HepG2 (cell line): ENCODE data around the gene CPLX3. TPM values are rescaled to one million over a fixed set of nuclear protein-coding genes. Genes with fewer than 3 reads are reported as not detected.

Experiments
- ARID2 ChIP-seq: sonication (generic); formaldehyde crosslinking; IDR thresholded peaks from 2 replicates; pipeline ENCODE4 v1.8.1; 2022; ENCODE audit warnings: mild to moderate bottlenecking, missing genetic modification reagents, borderline replicate concordance
- BRCA1 ChIP-seq: sonication (generic); formaldehyde crosslinking; IDR thresholded peaks from 2 replicates; pipeline ENCODE4 v1.4.0; 2020; ENCODE audit warnings: missing genetic modification reagents
- DNMT3B ChIP-seq: conservative IDR thresholded peaks from 2 replicates; pipeline ENCODE4 v1.6.1; 2016; ENCODE audit warnings: missing biosample characterization, control low read depth
- DR1 ChIP-seq: sonication (generic); formaldehyde crosslinking; IDR thresholded peaks from 2 replicates; pipeline ENCODE4 v1.8.0; 2021; ENCODE audit warnings: mild to moderate bottlenecking, missing genetic modification reagents, inconsistent platforms
- FOXM1 ChIP-seq: sonication (generic); formaldehyde crosslinking; IDR thresholded peaks from 2 replicates; pipeline ENCODE4 v1.5.0; 2020; ENCODE audit warnings: missing genetic modification reagents
- GPN1 ChIP-seq: sonication (generic); formaldehyde crosslinking; IDR thresholded peaks from 2 replicates; pipeline ENCODE4 v1.5.1; 2020; ENCODE audit warnings: missing genetic modification reagents, borderline replicate concordance
- HIC2 ChIP-seq: sonication (generic); formaldehyde crosslinking; IDR thresholded peaks from 2 replicates; pipeline ENCODE4 v1.9.0; 2022; ENCODE audit warnings: low read depth, missing genetic modification reagents
- HMG20B ChIP-seq: conservative IDR thresholded peaks from 2 replicates; pipeline ENCODE4 v1.6.1; 2016; ENCODE audit warnings: missing genetic modification reagents, missing compliant biosample characterization
- KLF13 ChIP-seq: sonication (generic); formaldehyde crosslinking; IDR thresholded peaks from 2 replicates; pipeline ENCODE4 v1.4.0; 2020; ENCODE audit warnings: mild to moderate bottlenecking, missing genetic modification reagents
- MXD3 ChIP-seq: IDR thresholded peaks from 2 replicates; pipeline ENCODE4 v1.6.1; 2016; ENCODE audit warnings: mild to moderate bottlenecking, missing biosample characterization, missing genetic modification reagents
- NFIC ChIP-seq: IDR thresholded peaks from 2 replicates; pipeline ENCODE4 v1.6.1; 2012; ENCODE audit warnings: mild to moderate bottlenecking, low read length, inconsistent platforms
- PHF8 ChIP-seq: sonication (generic); formaldehyde crosslinking; IDR thresholded peaks from 2 replicates; pipeline ENCODE4 v1.5.0; 2020; ENCODE audit warnings: missing genetic modification reagents
- PPARG ChIP-seq: conservative IDR thresholded peaks from 2 replicates; pipeline ENCODE4 v1.6.1; 2016; ENCODE audit warnings: missing biosample characterization, missing genetic modification reagents
- RFXAP ChIP-seq: sonication (generic); formaldehyde crosslinking; IDR thresholded peaks from 2 replicates; pipeline ENCODE4 v1.4.0; 2020; ENCODE audit warnings: missing genetic modification reagents, borderline replicate concordance
- TAF15 ChIP-seq: fragments of 200-400 bp; formaldehyde crosslinking; IDR thresholded peaks from one replicate; pipeline ENCODE4 v1.6.1; 2018; ENCODE audit warnings: mild to moderate bottlenecking, low read depth, low read length; ENCODE audit not compliant: poor library complexity, severe bottlenecking
- TCF7L2 ChIP-seq: IDR thresholded peaks from 2 replicates; pipeline ENCODE4 v1.6.1; 2011; ENCODE audit warnings: mild to moderate bottlenecking, low read depth, low read length, moderate library complexity
- THAP8 ChIP-seq: sonication (generic); formaldehyde crosslinking; IDR thresholded peaks from 2 replicates; pipeline ENCODE4 v1.5.1; 2020; ENCODE audit warnings: missing genetic modification reagents, mild to moderate bottlenecking, borderline replicate concordance
- TOPORS ChIP-seq: sonication (generic); formaldehyde crosslinking; IDR thresholded peaks from 2 replicates; pipeline ENCODE4 v1.8.0; 2023; ENCODE audit warnings: mild to moderate bottlenecking, missing genetic modification reagents
- TRIM22 ChIP-seq: fragments of 450-650 bp; IDR thresholded peaks from 2 replicates; pipeline ENCODE4 v1.6.1; 2017
- ZNF10 ChIP-seq: sonication (generic); formaldehyde crosslinking; IDR thresholded peaks from 2 replicates; pipeline ENCODE4 v1.4.0; 2020; ENCODE audit warnings: mild to moderate bottlenecking, low read depth, missing genetic modification reagents, borderline replicate concordance
- ZNF501 ChIP-seq: sonication (generic); formaldehyde crosslinking; IDR thresholded peaks from 2 replicates; pipeline ENCODE4 v1.5.1; 2020; ENCODE audit warnings: mild to moderate bottlenecking, moderate library complexity, missing genetic modification reagents
- ZNF549 ChIP-seq: sonication (generic); formaldehyde crosslinking; IDR thresholded peaks from 2 replicates; pipeline ENCODE4 v1.5.0; 2020; ENCODE audit warnings: missing genetic modification reagents
- ZNF589 ChIP-seq: sonication (generic); formaldehyde crosslinking; conservative IDR thresholded peaks from 2 replicates; pipeline ENCODE4 v1.8.0; 2022; ENCODE audit warnings: mild to moderate bottlenecking, moderate library complexity, missing genetic modification reagents
- ZNF670 ChIP-seq: sonication (generic); formaldehyde crosslinking; IDR thresholded peaks from 2 replicates; pipeline ENCODE4 v1.8.0; 2022; ENCODE audit warnings: mild to moderate bottlenecking, missing genetic modification reagents, borderline replicate concordance
- ZNF672 ChIP-seq: sonication (generic); formaldehyde crosslinking; IDR thresholded peaks from 2 replicates; pipeline ENCODE4 v1.8.1; 2022; ENCODE audit warnings: missing genetic modification reagents
- ZNF674 ChIP-seq: sonication (generic); formaldehyde crosslinking; IDR thresholded peaks from 2 replicates; pipeline ENCODE4 v1.5.0; 2020; ENCODE audit warnings: low read depth, mild to moderate bottlenecking, missing genetic modification reagents
- ZNF792 ChIP-seq: IDR thresholded peaks from 2 replicates; pipeline ENCODE4 v1.6.1; 2016
- ZSCAN21 ChIP-seq: sonication (generic); formaldehyde crosslinking; IDR thresholded peaks from 2 replicates; pipeline ENCODE4 v1.8.0; 2022; ENCODE audit warnings: mild to moderate bottlenecking, missing genetic modification reagents, moderate library complexity, borderline replicate concordance
- polyA plus RNA-seq, 8 experiments: library from polyadenylated mRNA; depleted of rRNA in 3 of 8; stranded (reverse) in 7 of 8; unstranded in 1 of 8; fragments of >200 nt; fragmentation: Illumina TruSeq in 4 of 8; extraction: Trizol in 4 of 8; gene quantifications; 2 replicates each; pipeline versions ENCODE4 v1.2.1 to v1.2.3, GENCODE V29; 2011 to 2016; ENCODE audit warnings: low read depth in 4 of 8, missing spikeins in 1 of 8, mixed read lengths in 1 of 8; ENCODE audit not compliant: insufficient read depth in 1 of 8
- total RNA-seq, 5 experiments: library from RNA; depleted of rRNA; stranded (reverse); fragments of >200 nt; fragmentation: Illumina TruSeq; extraction: Trizol; gene quantifications; 2 replicates each; pipeline ENCODE4 v1.2.3, GENCODE V29; 2016; ENCODE audit warnings: low read depth in 1 of 5

CPLX3 gene
- total and polyA plus RNA-seq, 2 of the 13 experiments (the other 11 are each of a cell fraction or from before 2014, with no cell fraction given): not detected

- no peak for TF ChIP-seq GPN1
- TF ChIP-seq HIC2 (CRISPR knock-in tag): no peak
- TF ChIP-seq ZNF549 (CRISPR knock-in tag): no peak
- no peak for TF ChIP-seq PPARG (CRISPR knock-in tag)
- no peak for TF ChIP-seq TAF15
- TF ChIP-seq TRIM22: no peak
- 0 out of 2 replicates have a peak, but pooled peaks have one; percentile 17 for TF ChIP-seq RFXAP (CRISPR knock-in tag)
- TF ChIP-seq FOXM1 (CRISPR knock-in tag): no peak
- TF ChIP-seq BRCA1 (CRISPR knock-in tag): 0 out of 2 replicates have a peak, but pooled peaks have one; percentile 38
- no peak for TF ChIP-seq MXD3 (CRISPR knock-in tag)
- no peak for TF ChIP-seq NFIC
- no peak for TF ChIP-seq ZNF672 (CRISPR knock-in tag)
- 0 out of 2 replicates have a peak, but pooled peaks have one; percentile 41 for TF ChIP-seq ZNF670 (CRISPR knock-in tag)
- TF ChIP-seq TCF7L2: no peak
- TF ChIP-seq PHF8 (CRISPR knock-in tag): peak; percentile 79; the same call in 1 of the 2 replicates
- no peak for TF ChIP-seq DNMT3B
- TF ChIP-seq ZNF674 (CRISPR knock-in tag): no peak
- no peak for TF ChIP-seq ZNF792 (CRISPR knock-in tag)
- no peak for TF ChIP-seq ZNF10 (CRISPR knock-in tag)
- TF ChIP-seq DR1: no peak
- no peak for TF ChIP-seq THAP8 (CRISPR knock-in tag)
- no peak for TF ChIP-seq HMG20B (CRISPR knock-in tag)
- no peak for TF ChIP-seq ZNF589 (CRISPR knock-in tag)
- TF ChIP-seq ARID2 (CRISPR knock-in tag): peak; percentile 52; the same call in 1 of the 2 replicates
- TF ChIP-seq ZSCAN21 (CRISPR knock-in tag): peak; percentile 34; the same call in 1 of the 2 replicates
- peak; percentile 66; the same call in 1 of the 2 replicates for TF ChIP-seq ZNF501 (CRISPR knock-in tag)
- TF ChIP-seq KLF13 (CRISPR knock-in tag): no peak; the same call in 1 of the 2 replicates
- TF ChIP-seq TOPORS (CRISPR knock-in tag): peak; percentile 82; the same call in 1 of the 2 replicates
These were observed 16.4 kb downstream of the CPLX3 start, which contains the start of gene ULK3 (continued) for GRCh38 chr15:74842581-74843444.
